Measurements from ENCODE around the gene ABCA4.

Gene ABCA4

GRCh38 chr1:94069919-94070285 lies 51.0 kb downstream of the ABCA4 start:
- in situ Hi-C loops (cut with MboI; ENCODE audit: low sequenced_read_pairs, unreplicated experiment) = no loop called here
- DNase-seq (ENCODE audit: low spot score) = no peak
- TF ChIP-seq, protein P1, sequence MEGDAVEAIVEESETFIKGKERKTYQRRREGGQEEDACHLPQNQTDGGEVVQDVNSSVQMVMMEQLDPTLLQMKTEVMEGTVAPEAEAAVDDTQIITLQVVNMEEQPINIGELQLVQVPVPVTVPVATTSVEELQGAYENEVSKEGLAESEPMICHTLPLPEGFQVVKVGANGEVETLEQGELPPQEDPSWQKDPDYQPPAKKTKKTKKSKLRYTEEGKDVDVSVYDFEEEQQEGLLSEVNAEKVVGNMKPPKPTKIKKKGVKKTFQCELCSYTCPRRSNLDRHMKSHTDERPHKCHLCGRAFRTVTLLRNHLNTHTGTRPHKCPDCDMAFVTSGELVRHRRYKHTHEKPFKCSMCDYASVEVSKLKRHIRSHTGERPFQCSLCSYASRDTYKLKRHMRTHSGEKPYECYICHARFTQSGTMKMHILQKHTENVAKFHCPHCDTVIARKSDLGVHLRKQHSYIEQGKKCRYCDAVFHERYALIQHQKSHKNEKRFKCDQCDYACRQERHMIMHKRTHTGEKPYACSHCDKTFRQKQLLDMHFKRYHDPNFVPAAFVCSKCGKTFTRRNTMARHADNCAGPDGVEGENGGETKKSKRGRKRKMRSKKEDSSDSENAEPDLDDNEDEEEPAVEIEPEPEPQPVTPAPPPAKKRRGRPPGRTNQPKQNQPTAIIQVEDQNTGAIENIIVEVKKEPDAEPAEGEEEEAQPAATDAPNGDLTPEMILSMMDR (IDR thresholded peaks at IDR 0.05; ENCODE audit: borderline replicate concordance, control extremely low read depth, extremely low read depth, insufficient read depth, missing control alignments) = no peak

DNA sequence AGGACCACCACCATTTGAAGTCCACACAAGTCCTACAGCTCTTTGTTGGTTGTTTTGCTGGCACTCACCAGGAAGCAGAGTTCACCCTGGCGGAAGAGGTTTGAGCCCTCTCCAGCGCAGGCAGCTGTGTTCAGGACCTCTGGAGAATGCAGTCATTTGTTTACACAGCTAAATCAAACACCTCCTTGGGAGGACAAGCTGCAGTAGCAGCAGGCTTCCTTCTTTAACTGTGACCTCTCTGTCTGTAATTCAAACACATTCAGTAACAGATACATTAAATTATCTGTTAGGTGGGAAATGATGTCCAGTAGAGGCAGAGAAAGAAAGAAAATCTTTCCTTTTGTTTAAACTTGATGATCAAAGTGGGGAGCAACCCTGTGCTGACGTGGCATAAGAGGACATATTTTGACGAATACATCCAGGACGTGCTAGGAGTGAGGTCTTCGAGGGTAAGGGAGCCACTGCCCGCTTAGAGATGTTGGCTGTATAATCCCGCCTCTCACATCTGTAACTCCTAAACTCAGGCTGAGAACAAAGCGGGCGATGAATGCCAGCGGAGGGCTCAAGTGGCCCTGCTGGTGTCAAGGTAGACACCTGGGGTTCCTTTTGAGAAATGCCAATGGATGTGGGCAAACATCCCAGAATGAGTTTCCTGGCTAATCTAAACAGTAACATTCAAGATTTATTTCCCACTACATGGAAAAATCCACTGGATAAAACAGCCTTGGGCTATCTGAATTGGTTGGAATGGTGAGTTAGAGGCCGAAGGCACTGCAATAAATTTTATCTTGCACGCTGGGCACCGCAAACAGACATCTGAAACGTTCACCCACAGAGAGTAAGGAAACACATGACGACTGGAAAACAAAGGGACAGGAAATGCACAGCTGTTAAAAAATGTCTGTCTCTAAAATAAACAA lies 51.7 kb downstream of the ABCA4 start:
- DNase-seq (ENCODE audit: low spot score) = no peak
- TF ChIP-seq, protein P1 (IDR thresholded peaks at IDR 0.05; ENCODE audit: borderline replicate concordance, control extremely low read depth, extremely low read depth, insufficient read depth, missing control alignments) = no peak
- in situ Hi-C loops (cut with MboI; ENCODE audit: low sequenced_read_pairs, unreplicated experiment) = no loop called here

- in situ Hi-C loops (cut with MboI; ENCODE audit: low sequenced_read_pairs, unreplicated experiment) = no loop called here
- DNase-seq (ENCODE audit: low spot score) = no peak
- TF ChIP-seq, protein P1 (IDR thresholded peaks at IDR 0.05; ENCODE audit: borderline replicate concordance, control extremely low read depth, extremely low read depth, insufficient read depth, missing control alignments) = no peak
Observed at GRCh38 chr1:94068096-94068998, 52.6 kb downstream of the ABCA4 start.

DNA sequence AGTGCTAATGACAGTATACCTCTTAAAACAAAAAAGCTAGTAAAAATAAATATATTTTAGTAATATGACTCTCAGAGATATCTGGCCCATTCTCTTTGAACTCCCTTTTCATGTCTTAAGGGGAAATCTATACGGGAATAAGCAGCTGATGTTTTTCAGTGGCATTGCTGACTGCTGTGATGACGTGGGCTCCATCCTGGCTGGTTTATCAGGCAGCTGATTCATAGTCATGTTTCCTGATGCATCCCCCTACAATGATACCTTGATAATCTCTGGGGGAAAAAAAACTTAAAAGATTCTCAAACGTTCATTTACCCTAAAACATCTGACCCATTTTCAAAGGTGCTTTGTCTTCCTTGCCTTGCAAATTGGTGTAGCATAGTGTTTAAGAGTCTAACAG lies 53.8 kb downstream of the ABCA4 start:
- TF ChIP-seq, protein P1 (IDR thresholded peaks at IDR 0.05; ENCODE audit: borderline replicate concordance, control extremely low read depth, extremely low read depth, insufficient read depth, missing control alignments) = no peak
- no peak for DNase-seq (ENCODE audit: low spot score)
- in situ Hi-C loops (cut with MboI; ENCODE audit: low sequenced_read_pairs, unreplicated experiment) = no loop called here

DNA sequence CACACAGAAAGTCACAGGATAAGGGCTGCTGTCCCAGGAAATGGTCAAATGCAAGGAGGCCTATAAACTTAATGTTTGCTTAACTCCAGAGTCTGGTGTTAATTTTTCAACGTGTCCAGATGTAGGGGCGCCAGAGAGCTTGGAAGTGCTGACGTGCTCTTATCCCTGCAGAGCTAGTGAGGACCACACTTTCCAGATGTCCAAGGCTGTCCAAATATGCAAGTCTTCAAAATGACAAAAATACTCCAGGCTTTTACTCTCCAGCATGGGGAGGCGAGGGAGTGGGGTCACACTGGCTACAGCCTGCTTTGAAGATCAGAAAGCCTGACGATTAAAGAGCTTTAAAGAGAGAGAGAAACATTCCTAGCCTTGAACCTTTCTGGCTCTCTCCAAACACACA lies 57.6 kb downstream of the ABCA4 start:
- no peak for DNase-seq (ENCODE audit: low spot score)
- in situ Hi-C loops (cut with MboI; ENCODE audit: low sequenced_read_pairs, unreplicated experiment) = loop anchor here (5.0 kb wide), 1 partner anchor 274 kb away; no protein-coding TSS in a partner anchor
- TF ChIP-seq, protein P1 (IDR thresholded peaks at IDR 0.05; ENCODE audit: borderline replicate concordance, control extremely low read depth, extremely low read depth, insufficient read depth, missing control alignments) = no peak

Measured in GM13976 (cell line).